GM12878 (cell line): ENCODE results near the gene DCAF12. TPM values are rescaled to one million over a fixed set of nuclear protein-coding genes. Genes with fewer than 3 reads are reported as not detected.

Experiments
- ATAC-seq: fragments of 200-7000 bp; cut with Tn5 transposase; 3 replicates; pipeline ENCODE4 v1.9.1; 2020; ENCODE audit warnings: mild to moderate bottlenecking, moderate library complexity
- BruUV-seq: library from RNA; stranded (reverse); fragments of 400-500 nt; replicated peaks from 2 replicates; lab custom pipeline; 2021; lab: Mats Ljungman, UMichigan
- CTCF ChIA-PET: fragments of 300-600 bp; sonication (Branson Sonifier 250); formaldehyde crosslinking; extraction: SDS; loops from one replicate; lab custom pipeline; 2021; ENCODE audit warnings: inconsistent platforms; lab: Yijun Ruan, JAX
- POLR2A ChIA-PET: fragments of 350-600 bp; formaldehyde crosslinking; extraction: SDS; loops from one replicate; lab custom pipeline; 2021; ENCODE audit warnings: inconsistent platforms; lab: Charles Lee
- RAD21 ChIA-PET: fragments of 300-600 bp; sonication (Branson Sonifier 250); formaldehyde crosslinking; loops from one replicate; lab custom pipeline; 2023; ENCODE audit warnings: antibody characterized with exemption; ENCODE audit not compliant: unreplicated experiment; lab: Charles Lee
- SMC1A ChIA-PET: fragments of 300-600 bp; sonication (Branson Sonifier 250); formaldehyde crosslinking; loops from one replicate; lab custom pipeline; 2023; ENCODE audit not compliant: unreplicated experiment, uncharacterized antibody; lab: Charles Lee
- DNase-seq: peaks from one replicate; pipeline ENCODE4 v3.0.0-alpha.2; 2011; ENCODE audit warnings: low read depth, low spot score
- FAIRE-seq: peaks from 3 replicates; lab custom pipeline; 2011; peaks lifted over from hg19 to GRCh38; lab: Jason Lieb, UNC
- H2AFZ ChIP-seq: 2 replicates; pipeline ENCODE4 v1.6.0; 2011; ENCODE audit warnings: low read depth, low read length, control low read depth; ENCODE audit not compliant: control insufficient read depth
- H3K27ac ChIP-seq: 2 replicates; pipeline ENCODE4 v1.5.1; 2011; ENCODE audit warnings: control low read depth; ENCODE audit not compliant: control insufficient read depth, insufficient read depth
- H3K27me3 ChIP-seq, 2 experiments: replicated peaks in 1 of 2; 2 replicates each; pipeline versions ENCODE4 v1.6.0 to v1.6.1; 2011; ENCODE audit warnings: low read length in 1 of 2; ENCODE audit not compliant: control insufficient read depth in 2 of 2, insufficient read depth in 2 of 2
- H3K36me3 ChIP-seq, 2 experiments: 2 replicates each; pipeline ENCODE4 v1.5.1; 2011; ENCODE audit warnings: low read length in 1 of 2; ENCODE audit not compliant: control insufficient read depth in 2 of 2, insufficient read depth in 2 of 2
- H3K4me1 ChIP-seq: 2 replicates; pipeline ENCODE4 v1.6.1; 2011; ENCODE audit warnings: mild to moderate bottlenecking, low read length, moderate library complexity, mixed read lengths; ENCODE audit not compliant: control insufficient read depth, insufficient read depth
- H3K4me2 ChIP-seq: 2 replicates; pipeline ENCODE4 v1.6.0; 2011; ENCODE audit warnings: control low read depth; ENCODE audit not compliant: control insufficient read depth, insufficient read depth
- H3K4me3 ChIP-seq: fragments of 200-600 bp; sonication (generic); 2 replicates; pipeline ENCODE4 v1.5.1; 2016
- H3K79me2 ChIP-seq: 2 replicates; pipeline ENCODE4 v1.6.0; 2011; ENCODE audit warnings: low read length; ENCODE audit not compliant: control insufficient read depth, insufficient read depth
- H3K9ac ChIP-seq: 2 replicates; pipeline ENCODE4 v1.8.0; 2011; ENCODE audit warnings: low read length, control low read depth, mixed read lengths; ENCODE audit not compliant: control insufficient read depth, insufficient read depth
- H3K9me3 ChIP-seq: replicated peaks from 3 replicates; pipeline ENCODE4 v1.5.1; 2011; ENCODE audit warnings: mild to moderate bottlenecking, low read length; ENCODE audit not compliant: control insufficient read depth, insufficient read depth
- H4K20me1 ChIP-seq: 2 replicates; pipeline ENCODE4 v1.6.0; 2011; ENCODE audit not compliant: control insufficient read depth, insufficient read depth
- BCLAF1 ChIP-seq: fragments of 450-650 bp; IDR thresholded peaks from 2 replicates; pipeline ENCODE4 v1.6.1; 2017; ENCODE audit warnings: antibody characterized with exemption, mild to moderate bottlenecking, moderate library complexity
- MXI1 ChIP-seq: fragments of 150-350 bp; IDR thresholded peaks from 2 replicates; pipeline ENCODE4 v1.6.1; 2011; ENCODE audit warnings: low read depth, mild to moderate bottlenecking, inconsistent platforms, low read length, improper control_type of control experiment
- NR2C1 ChIP-seq: fragments of 450-650 bp; IDR thresholded peaks from 2 replicates; pipeline ENCODE4 v1.6.1; 2017; ENCODE audit warnings: antibody characterized with exemption, mild to moderate bottlenecking, moderate library complexity
- NR2F1 ChIP-seq: fragments of 450-650 bp; conservative IDR thresholded peaks from 2 replicates; pipeline ENCODE4 v1.6.1; 2017; ENCODE audit warnings: mild to moderate bottlenecking
- PKNOX1 ChIP-seq: fragments of 450-650 bp; IDR thresholded peaks from 2 replicates; pipeline ENCODE4 v1.6.1; 2016; ENCODE audit warnings: mild to moderate bottlenecking
- SIN3A ChIP-seq: IDR thresholded peaks from 2 replicates; pipeline ENCODE4 v1.6.1; 2012; ENCODE audit warnings: low read depth, low read length, improper control_type of control experiment
- SMAD5 ChIP-seq: IDR thresholded peaks from 2 replicates; pipeline ENCODE4 v1.6.1; 2016; ENCODE audit warnings: antibody characterized with exemption, low read depth
- WGBS: methylation state at CpG from one replicate; pipeline ENCODE4 v1.1.6; 2016; ENCODE audit warnings: low lambda C conversion rate; ENCODE audit not compliant: insufficient replicate concordance, insufficient coverage; ENCODE audit errors: missing lambda C conversion rate; 5-methylcytosine and 5-hydroxymethylcytosine counted together
- in situ Hi-C: fragments of 300-500 bp; cut with MboI; formaldehyde crosslinking; loops from 9 replicates; pipeline ENCODE4 v1.14.3; 2018; ENCODE audit warnings: mixed read lengths
- intact Hi-C: fragments of 100-400 bp; cut with micrococcal nuclease; formaldehyde crosslinking; loops from one replicate; pipeline ENCODE4 v1.14.2; 2022; ENCODE audit not compliant: unreplicated experiment
- polyA plus RNA-seq, 11 experiments: library from polyadenylated mRNA; depleted of rRNA in 4 of 11; unstranded in 6 of 11; stranded (reverse) in 5 of 11; fragments of >200 nt; fragmentation: Nextera tagmentation in 4 of 11; fragmentation: Illumina TruSeq in 1 of 11; extraction: Ambion mirVana in 4 of 11; extraction: Trizol in 1 of 11; gene quantifications; 1 replicate in 1 of 11; 2 replicates in 10 of 11; pipeline versions ENCODE4 v1.2.1 to v1.2.3, GENCODE V29; 2011 to 2016; ENCODE audit warnings: inconsistent platforms in 2 of 11, missing spikeins in 2 of 11, low read depth in 1 of 11
- total RNA-seq, 4 experiments: library from RNA; depleted of rRNA in 3 of 4; stranded (reverse); fragments of >200 nt in 3 of 4; fragmentation: Illumina TruSeq in 1 of 4; extraction: Trizol in 1 of 4; gene quantifications; 2 replicates each; pipeline versions ENCODE4 v1.2.1 to v1.2.3, GENCODE V29; 2013 to 2021

The DCAF12 gene
- total and polyA plus RNA-seq, 10 of the 15 experiments (the other 5 are each of a cell fraction or from before 2014, with no cell fraction given) = 11.7 to 57.6 (median 34.6) TPM

- no peaks in the 10 kb centered on the region for H3K9me3 ChIP-seq
- H3K4me1 ChIP-seq = no peaks in the 10 kb centered on the region
- no peak for TF ChIP-seq MXI1
- H4K20me1 ChIP-seq = no peaks in the 10 kb centered on the region
- intact Hi-C loops = no loop called here
- H3K27ac ChIP-seq = no peak overlapping the region
- H3K4me3 ChIP-seq = no peak overlapping the region
- no peaks in the 10 kb centered on the region for H3K27me3 ChIP-seq
- H2AFZ ChIP-seq = no peak overlapping the region
- no peak overlapping the region for H3K4me2 ChIP-seq
- ATAC-seq (no peak), FAIRE-seq (no peak), DNase-seq (no peak)
- 63% methylated on average over 1 of the region's 1 CpG for WGBS
- no peak overlapping the region for H3K9ac ChIP-seq
- ChIA-PET POLR2A (no interaction called here), CTCF (interaction anchor here (1.7 to 3.0 kb wide), 2 partner anchors 11 to 271 kb away, joined by 3 to 18 read pairs; no protein-coding TSS in a partner anchor), SMC1A (interaction anchor here (0.7 to 2.3 kb wide), 2 partner anchors 7 to 73 kb away, joined by 3 to 6 read pairs; no protein-coding TSS in a partner anchor), RAD21 (interaction anchor here (0.7 to 1.4 kb wide), 2 partner anchors 9 to 42 kb away, joined by 3 to 4 read pairs; partner anchors contain the start of gene DCAF12)
- in situ Hi-C loops = no loop called here
- no peaks in the 10 kb centered on the region for H3K79me2 ChIP-seq
- BruUV-seq = no TSS peak
- H3K36me3 ChIP-seq = peaks cover 7 to 27% of the 10 kb centered on the region in 2 experiments
Measured at GRCh38 chr9:34084562-34084961, 41.9 kb downstream of the DCAF12 start.

- WGBS = 60% methylated on average over 2 of the region's 2 CpGs
- SMC1A ChIA-PET = interaction anchor here (0.7 kb wide), 1 partner anchor 10 kb away, joined by 3 read pairs; no protein-coding TSS in a partner anchor
- no peaks in the 10 kb centered on the region for H3K79me2 ChIP-seq
- H3K36me3 ChIP-seq = no peaks in the 10 kb centered on the region
- RAD21 ChIA-PET = no interaction called here
- CTCF ChIA-PET = interaction anchor here (0.8 kb wide), 1 partner anchor 9 kb away, joined by 3 read pairs; no protein-coding TSS in a partner anchor
- no peak for ATAC-seq
- no TSS peak for BruUV-seq
- H3K9me3 ChIP-seq = no peaks in the 10 kb centered on the region
- TF ChIP-seq PKNOX1 = no peak
- no peak for TF ChIP-seq SMAD5
- no peak for TF ChIP-seq BCLAF1
- no peak for TF ChIP-seq SIN3A
- no peak for TF ChIP-seq NR2C1
- TF ChIP-seq NR2F1 = no peak
- no peak overlapping the region for H3K27ac ChIP-seq
- H3K27me3 ChIP-seq = no peaks in the 10 kb centered on the region
- intact Hi-C loops = no loop called here
- POLR2A ChIA-PET = interaction anchor here (0.6 kb wide), 1 partner anchor 225 kb away, joined by 4 read pairs; no protein-coding TSS in a partner anchor
- no peak overlapping the region for H3K4me2 ChIP-seq
- no peak for FAIRE-seq
- in situ Hi-C loops = no loop called here
- no peak overlapping the region for H3K4me3 ChIP-seq
- H3K4me1 ChIP-seq = no peaks in the 10 kb centered on the region
- no peak for DNase-seq
- no peak overlapping the region for H3K9ac ChIP-seq
- H2AFZ ChIP-seq = no peak overlapping the region
- H4K20me1 ChIP-seq = no peaks in the 10 kb centered on the region
Measured at GRCh38 chr9:34079181-34079580, 47.3 kb downstream of the DCAF12 start.
